ENCODE measurements around the gene DPP6.

GRCh38 chr7:154623399-154623798, 571.2 kb downstream of the DPP6 start:
- TF ChIP-seq CTCF (conservative IDR thresholded peaks at IDR 0.05; ENCODE audit: low read depth in 2 of 2), result no peak
- TF ChIP-seq EZH2 (IDR thresholded peaks at IDR 0.05; ENCODE audit: low read depth, unreplicated experiment), result no peak
- TF ChIP-seq CREB1 (CRISPR knock-in tag; IDR thresholded peaks at IDR 0.05; ENCODE audit: low read depth), result no peak
